HepG2 (cell line): ENCODE data around the gene PLD1. TPM values are rescaled to one million over a fixed set of nuclear protein-coding genes. Genes with fewer than 3 reads are reported as not detected.
A peak's percentile ranks its signal among the peaks of the same experiment; 100 is the strongest.

Source experiments
- ARID5B ChIP-seq: IDR thresholded peaks from 2 replicates; pipeline ENCODE4 v1.4.0; 2020; ENCODE audit warnings: mild to moderate bottlenecking, missing genetic modification reagents
- ATF7-NPFF ChIP-seq: sonication (generic); formaldehyde crosslinking; IDR thresholded peaks from 2 replicates; pipeline ENCODE4 v1.8.1; 2023; ENCODE audit warnings: mild to moderate bottlenecking, low read depth, missing genetic modification reagents, moderate library complexity
- CHD2 ChIP-seq: IDR thresholded peaks from 2 replicates; pipeline ENCODE4 v1.6.1; 2011; ENCODE audit warnings: low read depth, low read length, improper control_type of control experiment
- EP300 ChIP-seq, 3 experiments: sonication (generic) in 1 of 3; formaldehyde crosslinking in 1 of 3; IDR thresholded peaks; 2 replicates each; pipeline versions ENCODE4 v1.5.1 to v1.6.1; 2011 to 2020; ENCODE audit warnings: low read depth in 2 of 3, low read length in 2 of 3, borderline replicate concordance in 1 of 3, improper control_type of control experiment in 1 of 3, mild to moderate bottlenecking in 1 of 3, missing genetic modification reagents in 1 of 3, moderate library complexity in 1 of 3
- NCOR1 ChIP-seq: fragments of 200-600 bp; sonication (generic); IDR thresholded peaks from 2 replicates; pipeline ENCODE4 v1.7.0; 2017; ENCODE audit warnings: antibody characterized with exemption, low read length, borderline replicate concordance
- NPAS2 ChIP-seq: sonication (generic); formaldehyde crosslinking; IDR thresholded peaks from 2 replicates; pipeline ENCODE4 v1.8.0; 2022; ENCODE audit warnings: mild to moderate bottlenecking, missing genetic modification reagents, borderline replicate concordance
- PAX8 ChIP-seq: sonication (generic); formaldehyde crosslinking; IDR thresholded peaks from 2 replicates; pipeline ENCODE4 v1.8.0; 2022; ENCODE audit warnings: mild to moderate bottlenecking, missing genetic modification reagents, borderline replicate concordance
- SAP130 ChIP-seq: IDR thresholded peaks from 2 replicates; pipeline ENCODE4 v1.6.1; 2016; ENCODE audit warnings: low read depth
- SMAD3 ChIP-seq: sonication (generic); formaldehyde crosslinking; IDR thresholded peaks from 2 replicates; pipeline ENCODE4 v1.4.0; 2020; ENCODE audit warnings: missing genetic modification reagents
- SMAD9 ChIP-seq: sonication (generic); formaldehyde crosslinking; IDR thresholded peaks from 2 replicates; pipeline ENCODE4 v1.5.1; 2020; ENCODE audit warnings: mild to moderate bottlenecking, missing genetic modification reagents
- SOX5 ChIP-seq: IDR thresholded peaks from 2 replicates; pipeline ENCODE4 v1.6.1; 2016; ENCODE audit warnings: borderline replicate concordance
- TFAP4 ChIP-seq: sonication (generic); IDR thresholded peaks from 2 replicates; pipeline ENCODE4 v1.6.1; 2016; ENCODE audit warnings: low read depth, borderline replicate concordance
- ZBTB40 ChIP-seq, 2 experiments: fragments of 450-650 bp in 1 of 2; sonication (generic) in 1 of 2; formaldehyde crosslinking in 1 of 2; IDR thresholded peaks; 2 replicates each; pipeline versions ENCODE4 v1.6.1 to v1.8.0; 2016 to 2022; ENCODE audit warnings: antibody characterized with exemption in 1 of 2, mild to moderate bottlenecking in 1 of 2, missing genetic modification reagents in 1 of 2
- ZNF724P ChIP-seq: sonication (generic); formaldehyde crosslinking; IDR thresholded peaks from 2 replicates; pipeline ENCODE4 v1.8.0; 2022; ENCODE audit warnings: missing genetic modification reagents, borderline replicate concordance
- ZNF816 ChIP-seq: sonication (generic); formaldehyde crosslinking; IDR thresholded peaks from 2 replicates; pipeline ENCODE4 v1.8.0; 2022; ENCODE audit warnings: missing genetic modification reagents, mild to moderate bottlenecking, borderline replicate concordance
- polyA plus RNA-seq, 8 experiments: library from polyadenylated mRNA; depleted of rRNA in 3 of 8; stranded (reverse) in 7 of 8; unstranded in 1 of 8; fragments of >200 nt; fragmentation: Illumina TruSeq in 4 of 8; extraction: Trizol in 4 of 8; gene quantifications; 2 replicates each; pipeline versions ENCODE4 v1.2.1 to v1.2.3, GENCODE V29; 2011 to 2016; ENCODE audit warnings: low read depth in 4 of 8, missing spikeins in 1 of 8, mixed read lengths in 1 of 8; ENCODE audit not compliant: insufficient read depth in 1 of 8
- total RNA-seq, 5 experiments: library from RNA; depleted of rRNA; stranded (reverse); fragments of >200 nt; fragmentation: Illumina TruSeq; extraction: Trizol; gene quantifications; 2 replicates each; pipeline ENCODE4 v1.2.3, GENCODE V29; 2016; ENCODE audit warnings: low read depth in 1 of 5

PLD1 gene
- total and polyA plus RNA-seq, 2 of the 13 experiments (the other 11 are each of a cell fraction or from before 2014, with no cell fraction given), result 27.1 to 59.4 TPM

- TF ChIP-seq CHD2, result no peak
- TF ChIP-seq ATF7-NPFF (CRISPR knock-in tag), result no peak
- no peak for TF ChIP-seq SMAD9 (CRISPR knock-in tag)
- no peak for TF ChIP-seq TFAP4
- TF ChIP-seq NCOR1, result no peak
- TF ChIP-seq PAX8 (CRISPR knock-in tag), result no peak
- peak; percentile 17 to 79; a peak in 2 of 4 replicates for TF ChIP-seq EP300 (IDR thresholded peaks at IDR 0.05; ENCODE audit: low read depth in 2 of 2, low read length in 2 of 2)
- TF ChIP-seq EP300 (CRISPR knock-in tag; IDR thresholded peaks at IDR 0.05; ENCODE audit: borderline replicate concordance), result peak; percentile 58; the same call in 1 of the 2 replicates
- no peak for TF ChIP-seq ZBTB40 (IDR thresholded peaks at IDR 0.05)
- no peak for TF ChIP-seq ZBTB40 (CRISPR knock-in tag; IDR thresholded peaks at IDR 0.05)
- TF ChIP-seq SMAD3 (CRISPR knock-in tag), result peak; percentile 65; the same call in 1 of the 2 replicates
- peak; percentile 80 for TF ChIP-seq SOX5 (CRISPR knock-in tag)
- no peak for TF ChIP-seq ZNF816 (CRISPR knock-in tag)
- peak; percentile 29 for TF ChIP-seq SAP130 (CRISPR knock-in tag)
- TF ChIP-seq ZNF724P (CRISPR knock-in tag), result no peak
- no peak for TF ChIP-seq NPAS2 (CRISPR knock-in tag)
- TF ChIP-seq ARID5B (CRISPR knock-in tag), result peak; percentile 74
Measured at GRCh38 chr3:171838218-171838720, 28.0 kb upstream of the PLD1 start (continued).
